Keratinocyte (primary cell): ENCODE data around the gene CNTLN. TPM values are rescaled to one million over a fixed set of nuclear protein-coding genes. Genes with fewer than 3 reads are reported as not detected.

ENCODE experiments used
- DNase-seq: peaks from one replicate; pipeline ENCODE4 v3.0.0-alpha.2; 2011; ENCODE audit warnings: low read depth, missing footprints, low spot score
- FAIRE-seq: peaks from 2 replicates; lab custom pipeline; 2011; peaks lifted over from hg19 to GRCh38; lab: Jason Lieb, UNC
- H2AFZ ChIP-seq: 2 replicates; pipeline ENCODE4 v1.6.0; 2012; ENCODE audit warnings: low read length, control low read depth, inconsistent platforms; ENCODE audit not compliant: control insufficient read depth
- H3K27ac ChIP-seq: 2 replicates; pipeline ENCODE4 v1.5.1; 2011; ENCODE audit warnings: low read length; ENCODE audit not compliant: control insufficient read depth, insufficient read depth
- H3K27me3 ChIP-seq: 3 replicates; pipeline ENCODE4 v1.6.0; 2011; ENCODE audit warnings: low read length; ENCODE audit not compliant: control insufficient read depth, insufficient read depth; ENCODE audit errors: extremely low read depth
- H3K36me3 ChIP-seq, 2 experiments: 2 replicates in 1 of 2; 3 replicates in 1 of 2; pipeline ENCODE4 v1.5.1; 2011; ENCODE audit warnings: low read length in 2 of 2, mild to moderate bottlenecking in 1 of 2; ENCODE audit not compliant: control insufficient read depth in 2 of 2, insufficient read depth in 2 of 2; ENCODE audit errors: extremely low read depth in 1 of 2
- H3K4me1 ChIP-seq: 3 replicates; pipeline ENCODE4 v1.5.1; 2011; ENCODE audit warnings: low read length; ENCODE audit not compliant: control insufficient read depth, insufficient read depth; ENCODE audit errors: extremely low read depth
- H3K4me2 ChIP-seq: 3 replicates; pipeline ENCODE4 v1.6.0; 2011; ENCODE audit warnings: low read depth, low read length; ENCODE audit not compliant: control insufficient read depth, insufficient read depth; ENCODE audit errors: extremely low read depth
- H3K4me3 ChIP-seq, 3 experiments: fragments of 200-600 bp in 1 of 3; sonication (generic) in 1 of 3; 2 replicates in 2 of 3; 3 replicates in 1 of 3; pipeline ENCODE4 v1.5.1; 2011 to 2016; ENCODE audit warnings: low read length in 3 of 3, mild to moderate bottlenecking in 3 of 3, control low read depth in 2 of 3, inconsistent platforms in 1 of 3, low read depth in 1 of 3, mixed read lengths in 1 of 3, mixed run types in 1 of 3, moderate library complexity in 1 of 3; ENCODE audit not compliant: control insufficient read depth in 2 of 3, insufficient read depth in 2 of 3; ENCODE audit errors: extremely low read depth in 1 of 3
- H3K79me2 ChIP-seq: 2 replicates; pipeline ENCODE4 v1.6.0; 2012; ENCODE audit warnings: low read length; ENCODE audit not compliant: control insufficient read depth, insufficient read depth
- H3K9ac ChIP-seq: 3 replicates; pipeline ENCODE4 v1.6.0; 2011; ENCODE audit warnings: low read length; ENCODE audit not compliant: control insufficient read depth, insufficient read depth; ENCODE audit errors: extremely low read depth
- H3K9me1 ChIP-seq: 3 replicates; pipeline ENCODE4 v1.6.0; 2011; ENCODE audit warnings: low read length; ENCODE audit not compliant: control insufficient read depth, insufficient read depth; ENCODE audit errors: extremely low read depth
- H3K9me3 ChIP-seq: 2 replicates; pipeline ENCODE4 v1.5.1; 2012; ENCODE audit warnings: low read depth, low read length; ENCODE audit not compliant: control insufficient read depth
- H4K20me1 ChIP-seq: 3 replicates; pipeline ENCODE4 v1.6.0; 2011; ENCODE audit warnings: low read length; ENCODE audit not compliant: control insufficient read depth, insufficient read depth; ENCODE audit errors: extremely low read depth
- EZH2 ChIP-seq: IDR thresholded peaks from one replicate; pipeline ENCODE4 v1.6.1; 2012; ENCODE audit warnings: inconsistent platforms, mild to moderate bottlenecking, low read length, moderate library complexity
- dilution Hi-C: fragments of 300-500 bp; cut with MboI; formaldehyde crosslinking; loops from one replicate; pipeline ENCODE4 v1.7.0; 2020; ENCODE audit warnings: low sequenced_read_pairs; ENCODE audit not compliant: extremely low pct_ligation_motif_present
- polyA plus RNA-seq, 5 experiments: library from polyadenylated mRNA; depleted of rRNA in 3 of 5; stranded (reverse) in 3 of 5; stranded (forward) in 1 of 5; unstranded in 1 of 5; fragments of >200 nt; gene quantifications; 1 replicate in 1 of 5; 2 replicates in 3 of 5; 3 replicates in 1 of 5; pipeline versions ENCODE4 v1.2.1 to v1.2.3, GENCODE V29; 2011 to 2012; ENCODE audit warnings: missing spikeins in 2 of 5, low read depth in 1 of 5, low replicate concordance in 1 of 5
- TF ChIP-seq, protein P1 (sequence below), 3 experiments: IDR thresholded peaks in 1 of 3; conservative IDR thresholded peaks in 1 of 3; optimal IDR thresholded peaks in 1 of 3; 2 replicates in 2 of 3; 3 replicates in 1 of 3; pipeline versions ENCODE3 to v1.5.1; 2011; ENCODE audit warnings: low read length in 3 of 3, mild to moderate bottlenecking in 3 of 3, moderate library complexity in 2 of 3, control low read depth in 1 of 3, inconsistent platforms in 1 of 3; ENCODE audit not compliant: insufficient read depth in 2 of 3; ENCODE audit errors: extremely low read depth in 1 of 3

The CNTLN gene
- polyA plus RNA-seq, 1 donor (not counting 4 experiments of a cell fraction or from before 2014, with no cell fraction given), result 2.4 TPM

DNA sequence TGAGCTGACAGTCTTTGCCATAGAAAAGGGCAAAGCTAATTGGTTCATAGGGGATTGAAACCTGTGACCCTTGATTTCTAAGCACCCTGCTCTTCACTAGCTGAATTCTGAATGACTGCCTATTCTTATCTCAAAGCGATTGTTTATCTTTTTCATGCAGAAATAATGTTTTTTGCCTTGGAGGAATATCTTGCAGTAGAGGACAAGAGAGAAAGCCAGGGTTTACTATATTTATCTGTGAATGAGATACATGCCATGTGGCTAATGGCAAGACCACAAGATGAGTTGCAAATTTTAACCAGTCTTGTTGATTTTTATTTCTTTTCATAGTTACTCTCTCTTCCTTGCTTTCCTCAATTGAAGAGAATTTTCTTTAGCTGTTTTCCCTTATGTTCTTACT lies 185.0 kb downstream of the CNTLN start:
- no peaks in the 10 kb centered on the region for H3K4me1 ChIP-seq
- no peak for FAIRE-seq

DNA sequence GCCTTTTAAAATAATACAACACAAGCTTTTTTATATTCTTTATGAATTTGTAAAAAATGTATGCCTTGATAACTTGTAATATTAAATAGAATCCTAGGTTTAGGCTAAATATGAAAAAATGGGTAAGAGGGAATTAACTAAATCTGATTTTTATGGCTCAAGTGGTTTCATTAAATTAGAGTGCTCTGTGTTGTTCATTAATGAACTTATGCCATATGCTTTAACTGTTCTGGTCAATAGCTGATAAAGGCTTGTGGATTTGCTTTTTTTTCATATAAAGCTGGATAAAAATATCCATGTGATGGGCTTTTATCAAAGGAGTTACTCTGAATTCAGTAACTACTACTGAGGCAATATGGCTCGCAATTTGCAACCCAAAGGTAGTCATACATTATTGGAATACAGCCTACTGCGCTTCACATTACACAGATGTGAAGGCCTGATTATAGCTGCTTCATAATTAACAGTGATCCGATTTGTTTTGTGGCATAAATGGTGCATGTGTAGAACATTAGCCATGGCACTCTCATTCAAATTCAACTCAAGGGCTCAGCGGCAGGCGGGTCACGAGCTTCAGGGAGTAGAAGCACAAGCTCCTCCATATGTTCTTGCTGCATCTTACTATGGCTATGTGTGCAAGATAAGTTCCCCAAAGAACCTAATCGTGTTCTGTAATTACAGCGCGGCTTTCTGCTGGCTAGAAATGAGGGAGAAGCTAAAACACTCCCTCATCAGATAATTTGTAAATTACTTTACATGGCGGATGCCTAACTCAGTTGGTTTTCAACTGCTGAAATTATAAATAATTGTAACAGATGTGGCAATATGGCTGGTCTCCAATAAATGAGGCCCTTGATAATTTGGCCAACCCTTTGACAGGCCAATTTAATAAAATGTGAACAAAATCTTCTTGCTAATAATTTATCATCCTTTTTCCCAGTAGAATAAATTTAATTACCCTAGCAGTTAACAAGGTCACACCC lies 188.3 kb downstream of the CNTLN start:
- dilution Hi-C loops, result no loop called here
- H3K9me1 ChIP-seq, result no peaks in the 10 kb centered on the region
- no peaks in the 10 kb centered on the region for H3K9me3 ChIP-seq
- DNase-seq (no peak), FAIRE-seq (no peak)
- no peaks in the 10 kb centered on the region for H3K4me1 ChIP-seq
- no peak overlapping the region for H3K9ac ChIP-seq
- H3K27ac ChIP-seq, result no peak overlapping the region
- H3K79me2 ChIP-seq, result no peaks in the 10 kb centered on the region
- H2AFZ ChIP-seq, result no peak overlapping the region
- H4K20me1 ChIP-seq, result no peaks in the 10 kb centered on the region
- H3K36me3 ChIP-seq, result no peaks in the 10 kb centered on the region
- no peaks in the 10 kb centered on the region for H3K27me3 ChIP-seq
- H3K4me3 ChIP-seq, result no peak overlapping the region
- no peak overlapping the region for H3K4me2 ChIP-seq
- TF ChIP-seq, protein P1, sequence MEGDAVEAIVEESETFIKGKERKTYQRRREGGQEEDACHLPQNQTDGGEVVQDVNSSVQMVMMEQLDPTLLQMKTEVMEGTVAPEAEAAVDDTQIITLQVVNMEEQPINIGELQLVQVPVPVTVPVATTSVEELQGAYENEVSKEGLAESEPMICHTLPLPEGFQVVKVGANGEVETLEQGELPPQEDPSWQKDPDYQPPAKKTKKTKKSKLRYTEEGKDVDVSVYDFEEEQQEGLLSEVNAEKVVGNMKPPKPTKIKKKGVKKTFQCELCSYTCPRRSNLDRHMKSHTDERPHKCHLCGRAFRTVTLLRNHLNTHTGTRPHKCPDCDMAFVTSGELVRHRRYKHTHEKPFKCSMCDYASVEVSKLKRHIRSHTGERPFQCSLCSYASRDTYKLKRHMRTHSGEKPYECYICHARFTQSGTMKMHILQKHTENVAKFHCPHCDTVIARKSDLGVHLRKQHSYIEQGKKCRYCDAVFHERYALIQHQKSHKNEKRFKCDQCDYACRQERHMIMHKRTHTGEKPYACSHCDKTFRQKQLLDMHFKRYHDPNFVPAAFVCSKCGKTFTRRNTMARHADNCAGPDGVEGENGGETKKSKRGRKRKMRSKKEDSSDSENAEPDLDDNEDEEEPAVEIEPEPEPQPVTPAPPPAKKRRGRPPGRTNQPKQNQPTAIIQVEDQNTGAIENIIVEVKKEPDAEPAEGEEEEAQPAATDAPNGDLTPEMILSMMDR (optimal IDR thresholded peaks at IDR 0.05 in 1 of 3, IDR thresholded peaks at IDR 0.05 in 1 of 3, conservative IDR thresholded peaks at IDR 0.05 in 1 of 3; ENCODE audit: extremely low read depth in 1 of 3, insufficient read depth in 2 of 3, low read length in 3 of 3), result no peak
- TF ChIP-seq EZH2, result no peak

More for the DNA sequence above, 185.0 kb downstream of the CNTLN start:
- H3K9ac ChIP-seq, result no peak overlapping the region
- H3K27me3 ChIP-seq, result no peaks in the 10 kb centered on the region
- no peaks in the 10 kb centered on the region for H4K20me1 ChIP-seq
- no peaks in the 10 kb centered on the region for H3K9me1 ChIP-seq
- no peak overlapping the region for H3K4me3 ChIP-seq
- no peaks in the 10 kb centered on the region for H3K9me3 ChIP-seq
- dilution Hi-C loops, result no loop called here
- H3K36me3 ChIP-seq, result no peaks in the 10 kb centered on the region
- no peak for DNase-seq
- TF ChIP-seq EZH2, result no peak
- TF ChIP-seq, protein P1 (optimal IDR thresholded peaks at IDR 0.05 in 1 of 3, IDR thresholded peaks at IDR 0.05 in 1 of 3, conservative IDR thresholded peaks at IDR 0.05 in 1 of 3; ENCODE audit: extremely low read depth in 1 of 3, insufficient read depth in 2 of 3, low read length in 3 of 3), result no peak
- H3K27ac ChIP-seq, result no peak overlapping the region
- no peak overlapping the region for H2AFZ ChIP-seq
- no peaks in the 10 kb centered on the region for H3K79me2 ChIP-seq
- no peak overlapping the region for H3K4me2 ChIP-seq
